ENCODE results near the gene SLC39A11. TPM values are rescaled to one million over a fixed set of nuclear protein-coding genes. Genes with fewer than 3 reads are reported as not detected.

Gene SLC39A11
- total RNA-seq, 1 experiment from 2014 or later = 15.2 TPM

DNA sequence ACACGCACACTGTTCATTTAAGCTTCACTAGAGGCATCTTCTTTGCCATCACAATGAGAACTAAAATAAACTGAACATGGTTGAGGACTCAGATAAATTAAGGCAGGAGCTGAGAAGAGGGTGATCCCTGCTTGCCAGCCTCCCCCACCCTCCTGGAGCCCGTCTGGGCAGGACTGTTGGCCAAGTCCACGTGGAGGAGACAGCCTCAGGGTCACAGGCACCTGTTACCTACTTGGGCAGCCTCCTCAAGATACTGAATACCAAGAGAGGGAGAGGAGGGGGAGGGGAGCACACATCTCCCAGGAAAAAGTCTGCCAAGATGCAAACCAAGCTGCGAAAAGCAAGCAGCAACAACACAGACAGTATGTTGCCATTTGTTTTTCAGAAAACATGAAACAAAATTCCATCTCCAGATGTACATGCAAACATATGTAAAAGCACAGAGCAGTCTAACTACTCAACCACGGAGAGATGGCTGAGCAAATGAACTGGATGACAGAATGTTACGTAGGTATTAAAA is 67.4 kb downstream of the SLC39A11 start:
- H3K18ac ChIP-seq (ENCODE audit: insufficient read length, low read depth, low read length) = no peak overlapping the region
- no CpG with 5 or more reads among the region's 6 CpGs for WGBS (ENCODE audit: extremely low coverage, insufficient read length, low lambda C conversion rate)
- no peak overlapping the region for H4K91ac ChIP-seq (ENCODE audit: insufficient read length, low read depth, low read length)
- H3K56ac ChIP-seq (ENCODE audit: insufficient read length, low read depth, low read length) = no peak overlapping the region
- H2AK5ac ChIP-seq (ENCODE audit: insufficient read length, low read length) = no peak overlapping the region
- Mint-ChIP-seq H3K4me1 (peaks cover 3 to 6% of the 10 kb centered on the region in 2 experiments; a peak in 3 of 4 replicates), H3K27me3 (ENCODE audit: low read depth) (no peaks in the 10 kb centered on the region; the same call in none of the 2 replicates), H3K4me3 (no peak overlapping the region), H3K27ac (no peak overlapping the region), H3K9me3 (no peaks in the 10 kb centered on the region; a peak in 1 of 5 replicates), H3K36me3 (ENCODE audit: insufficient read depth in 1 of 3, low read depth in 3 of 3) (peaks cover 0 to 5% (median 0%) of the 10 kb centered on the region in 3 experiments; a peak in 1 of 7 replicates)
- no peaks in the 10 kb centered on the region for H3K9me3 ChIP-seq (ENCODE audit: control insufficient read depth, low read depth, low read length)
- no peak overlapping the region for H2AFZ ChIP-seq (ENCODE audit: low read length)
- no peak overlapping the region for H4K5ac ChIP-seq (ENCODE audit: insufficient read length, low read depth, low read length)
- no peaks in the 10 kb centered on the region; the same call in 1 of the 2 replicates for H3K79me2 ChIP-seq (ENCODE audit: insufficient read depth, low read length)
- no peak overlapping the region for H3K14ac ChIP-seq (ENCODE audit: insufficient read depth, low read length)
- H4K20me1 ChIP-seq (ENCODE audit: control insufficient read depth, insufficient read depth, insufficient read length) = no peaks in the 10 kb centered on the region
- no peaks in the 10 kb centered on the region for H3K27me3 ChIP-seq (ENCODE audit: insufficient read depth, low read length)
- no peaks in the 10 kb centered on the region for H3K23me2 ChIP-seq (ENCODE audit: insufficient read length, low read depth, low read length, poor library complexity, severe bottlenecking)
- no peaks in the 10 kb centered on the region for H3K4me1 ChIP-seq (ENCODE audit: insufficient read depth, low read length)
- no peak overlapping the region for H3K27ac ChIP-seq (ENCODE audit: insufficient read length, low read depth, low read length)
- no peak overlapping the region for H3K23ac ChIP-seq (ENCODE audit: insufficient read length, low read depth, low read length)
- no peak overlapping the region for H2BK120ac ChIP-seq (ENCODE audit: low read depth, low read length, poor library complexity, severe bottlenecking)
- no peak overlapping the region for H3K9ac ChIP-seq (ENCODE audit: extremely low read depth, insufficient read length, low read length)
- H2BK12ac ChIP-seq (ENCODE audit: insufficient read length, low read depth, low read length) = no peak overlapping the region
- H2BK15ac ChIP-seq (ENCODE audit: low read depth, low read length) = no peak overlapping the region
- H3K4me2 ChIP-seq (ENCODE audit: insufficient read depth, insufficient read length, low read length) = no peak overlapping the region
- TF ChIP-seq, protein P1, sequence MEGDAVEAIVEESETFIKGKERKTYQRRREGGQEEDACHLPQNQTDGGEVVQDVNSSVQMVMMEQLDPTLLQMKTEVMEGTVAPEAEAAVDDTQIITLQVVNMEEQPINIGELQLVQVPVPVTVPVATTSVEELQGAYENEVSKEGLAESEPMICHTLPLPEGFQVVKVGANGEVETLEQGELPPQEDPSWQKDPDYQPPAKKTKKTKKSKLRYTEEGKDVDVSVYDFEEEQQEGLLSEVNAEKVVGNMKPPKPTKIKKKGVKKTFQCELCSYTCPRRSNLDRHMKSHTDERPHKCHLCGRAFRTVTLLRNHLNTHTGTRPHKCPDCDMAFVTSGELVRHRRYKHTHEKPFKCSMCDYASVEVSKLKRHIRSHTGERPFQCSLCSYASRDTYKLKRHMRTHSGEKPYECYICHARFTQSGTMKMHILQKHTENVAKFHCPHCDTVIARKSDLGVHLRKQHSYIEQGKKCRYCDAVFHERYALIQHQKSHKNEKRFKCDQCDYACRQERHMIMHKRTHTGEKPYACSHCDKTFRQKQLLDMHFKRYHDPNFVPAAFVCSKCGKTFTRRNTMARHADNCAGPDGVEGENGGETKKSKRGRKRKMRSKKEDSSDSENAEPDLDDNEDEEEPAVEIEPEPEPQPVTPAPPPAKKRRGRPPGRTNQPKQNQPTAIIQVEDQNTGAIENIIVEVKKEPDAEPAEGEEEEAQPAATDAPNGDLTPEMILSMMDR (conservative IDR thresholded peaks at IDR 0.05) = no peak
- no peak overlapping the region for H3T11ph ChIP-seq (ENCODE audit: low read length)
- no peak overlapping the region for H3K4ac ChIP-seq (ENCODE audit: low read depth, low read length)
- H2BK20ac ChIP-seq (ENCODE audit: low read depth, low read length, poor library complexity, severe bottlenecking) = no peak overlapping the region
- H4K8ac ChIP-seq (replicated peaks; ENCODE audit: insufficient read length, low read depth, low read length) = no peak overlapping the region
- no peak overlapping the region for H2BK5ac ChIP-seq (ENCODE audit: insufficient read length, low read length)
- no peak for DNase-seq
- H3K79me1 ChIP-seq (ENCODE audit: insufficient read depth, low read depth, low read length, poor library complexity, severe bottlenecking) = no peaks in the 10 kb centered on the region
